Neural cell (in vitro differentiated cells): Measurements from ENCODE around the gene PDK4. TPM values are rescaled to one million over a fixed set of nuclear protein-coding genes. Genes with fewer than 3 reads are reported as not detected.

Experiments used
- H2AFZ ChIP-seq: fragments of 200-600, 300-800 bp; sonication (generic), shearing (Covaris generic); 2 replicates; pipeline ENCODE4 v1.6.0; 2014; ENCODE audit warnings: low read depth, mild to moderate bottlenecking, antibody characterized with exemption, low read length, moderate library complexity
- H3F3A ChIP-seq: fragments of 200-600 bp; shearing (Covaris generic); 2 replicates; pipeline ENCODE4 v1.6.1; 2016; ENCODE audit warnings: mild to moderate bottlenecking, moderate library complexity, mixed read lengths, antibody characterized with exemption, low read length; ENCODE audit not compliant: insufficient read depth, poor library complexity, severe bottlenecking
- H3K27ac ChIP-seq: fragments of 200-600, 300-800 bp; sonication (generic), shearing (Covaris generic); 2 replicates; pipeline ENCODE4 v1.5.1; 2014; ENCODE audit warnings: mild to moderate bottlenecking, low read length, moderate library complexity
- H3K27me3 ChIP-seq: fragments of 300-800, 200-600 bp; sonication (generic), shearing (Covaris generic); 2 replicates; pipeline ENCODE4 v1.6.0; 2014; ENCODE audit warnings: mild to moderate bottlenecking, low read depth, low read length, moderate library complexity; ENCODE audit not compliant: insufficient read depth
- H3K36me3 ChIP-seq: fragments of 300-800, 200-600 bp; sonication (generic), shearing (Covaris generic); 2 replicates; pipeline ENCODE4 v1.5.1; 2014; ENCODE audit warnings: mild to moderate bottlenecking, antibody characterized with exemption, low read length, moderate library complexity; ENCODE audit not compliant: insufficient read depth
- H3K4me2 ChIP-seq: fragments of 300-800, 200-600 bp; sonication (generic), shearing (Covaris generic); 2 replicates; pipeline ENCODE4 v1.6.0; 2014; ENCODE audit warnings: mild to moderate bottlenecking, low read length
- H3K4me3 ChIP-seq: fragments of 300-800, 200-600 bp; sonication (generic), shearing (Covaris generic); 2 replicates; pipeline ENCODE4 v1.5.1; 2014; ENCODE audit warnings: mild to moderate bottlenecking, low read length, moderate library complexity
- H3K79me2 ChIP-seq: fragments of 200-600 bp; shearing (Covaris generic); replicated peaks from 2 replicates; pipeline ENCODE4 v1.6.0; 2014; ENCODE audit warnings: mild to moderate bottlenecking, low read length, moderate library complexity; ENCODE audit not compliant: insufficient read depth
- H3K9ac ChIP-seq: fragments of 300-800, 200-600 bp; sonication (generic), shearing (Covaris generic); 2 replicates; pipeline ENCODE4 v1.6.1; 2016; ENCODE audit warnings: mild to moderate bottlenecking, low read length, mixed read lengths
- H3K9me2 ChIP-seq: fragments of 200-600 bp; shearing (Covaris generic); 2 replicates; pipeline ENCODE4 v1.6.1; 2016; ENCODE audit warnings: mild to moderate bottlenecking, low read length, mixed read lengths; ENCODE audit not compliant: insufficient read depth
- H3K9me3 ChIP-seq: fragments of 200-600, 300-800 bp; sonication (generic), shearing (Covaris generic); 2 replicates; pipeline ENCODE4 v1.6.1; 2016; ENCODE audit warnings: mild to moderate bottlenecking, mixed run types, low read length, moderate library complexity, mixed read lengths
- H4K20me1 ChIP-seq: fragments of 200-600 bp; shearing (Covaris generic); 2 replicates; pipeline ENCODE4 v1.6.1; 2016; ENCODE audit warnings: mild to moderate bottlenecking, mixed run types; ENCODE audit not compliant: insufficient read depth
- EP300 ChIP-seq: fragments of 450-650 bp; conservative IDR thresholded peaks from 2 replicates; pipeline ENCODE4 v1.6.1; 2014; ENCODE audit warnings: antibody characterized with exemption, mild to moderate bottlenecking, moderate library complexity; ENCODE audit not compliant: poor library complexity, severe bottlenecking
- EZH2 ChIP-seq: fragments of 200-600, 300-800 bp; shearing (Covaris generic), sonication (generic); IDR thresholded peaks from 2 replicates; pipeline ENCODE4 v1.6.1; 2014; ENCODE audit warnings: antibody characterized with exemption, low read length, borderline replicate concordance, mild to moderate bottlenecking; ENCODE audit not compliant: insufficient read depth, poor library complexity, severe bottlenecking
- MXI1 ChIP-seq: fragments of 450-650 bp; conservative IDR thresholded peaks from 2 replicates; pipeline ENCODE4 v1.6.1; 2014; ENCODE audit warnings: antibody characterized with exemption, mild to moderate bottlenecking; ENCODE audit not compliant: poor library complexity, severe bottlenecking
- POLR2AphosphoS5 ChIP-seq: IDR thresholded peaks from 2 replicates; pipeline ENCODE4 v1.6.1; 2012
- RAD21 ChIP-seq: fragments of 450-650 bp; conservative IDR thresholded peaks from 2 replicates; pipeline ENCODE4 v1.6.1; 2014; ENCODE audit warnings: antibody characterized with exemption, mild to moderate bottlenecking, moderate library complexity
- SMC3 ChIP-seq: fragments of 450-650 bp; conservative IDR thresholded peaks from 2 replicates; pipeline ENCODE4 v1.6.1; 2014; ENCODE audit warnings: antibody characterized with exemption, mild to moderate bottlenecking, moderate library complexity; ENCODE audit not compliant: poor library complexity
- TAF1 ChIP-seq: IDR thresholded peaks from 2 replicates; pipeline ENCODE4 v1.6.1; 2012; ENCODE audit warnings: low read depth
- polyA plus RNA-seq: library from polyadenylated mRNA; depleted of rRNA; stranded (reverse); fragments of >200 nt; gene quantifications from 2 replicates; pipeline ENCODE4 v1.2.3, GENCODE V29; 2014
- TF ChIP-seq, protein P1 (sequence below): IDR thresholded peaks from 2 replicates; pipeline ENCODE4 v1.6.1; 2012; ENCODE audit warnings: borderline replicate concordance
- TF ChIP-seq, protein P2 (sequence below): fragments of 450-650 bp; IDR thresholded peaks from 2 replicates; pipeline ENCODE4 v1.5.1; 2014; ENCODE audit warnings: antibody characterized with exemption, mild to moderate bottlenecking, moderate library complexity; ENCODE audit not compliant: poor library complexity, severe bottlenecking

Gene PDK4
- polyA plus RNA-seq, 1 donor from 2014 or later = not detected

DNA sequence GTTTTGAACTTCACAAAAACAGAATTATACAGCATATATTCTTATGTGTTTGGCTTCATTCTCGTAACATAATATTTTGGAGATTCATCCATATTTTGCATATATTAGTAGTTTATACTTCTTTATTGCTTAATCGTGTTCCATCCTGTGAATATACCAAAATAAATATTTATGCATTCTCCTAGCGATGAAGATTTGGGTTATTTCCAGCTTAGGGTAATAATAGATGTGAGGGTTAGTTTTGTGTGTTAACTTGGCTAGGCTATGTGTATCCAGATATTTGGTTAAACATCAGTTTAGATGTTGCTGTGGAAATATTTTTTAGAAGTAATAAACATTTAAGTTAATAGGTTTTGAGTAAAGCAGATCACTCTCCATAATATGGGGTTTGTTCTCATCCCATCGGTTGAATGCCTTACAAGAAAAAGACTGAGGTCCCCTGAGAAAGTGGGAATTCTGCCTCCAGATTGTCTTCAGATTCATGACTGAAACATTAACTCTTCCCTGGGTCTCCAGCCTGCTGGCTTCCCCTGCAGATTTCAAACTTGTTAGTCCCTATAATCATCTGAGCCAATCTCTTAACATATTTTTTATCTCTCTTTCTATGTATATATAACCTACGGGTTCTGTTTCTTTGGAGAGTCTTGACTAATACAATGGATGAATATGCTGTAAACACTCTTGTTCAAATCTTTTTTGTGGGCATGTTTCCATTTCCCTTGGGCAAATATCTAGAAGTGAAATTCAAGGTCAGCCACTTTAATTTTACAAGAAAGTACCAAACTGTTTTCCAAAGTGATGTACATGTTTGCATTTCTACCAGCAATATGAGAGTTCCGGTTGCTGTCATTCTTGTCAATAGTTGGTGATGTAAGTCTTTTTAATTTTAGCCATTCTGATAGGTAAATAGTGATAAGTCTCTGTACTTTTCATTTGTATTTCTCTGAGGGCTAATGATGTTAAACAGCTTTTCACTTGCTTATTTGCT, 48.7 kb downstream of the PDK4 start:
- Histone ChIP-seq H3F3A (no peaks in the 10 kb centered on the region), H3K36me3 (no peaks in the 10 kb centered on the region), H4K20me1 (no peaks in the 10 kb centered on the region), H3K4me3 (no peak overlapping the region), H3K4me2 (no peak overlapping the region), H3K9me3 (no peaks in the 10 kb centered on the region), H3K79me2 (no peaks in the 10 kb centered on the region), H3K27ac (no peak overlapping the region), H2AFZ (no peak overlapping the region), H3K9me2 (no peaks in the 10 kb centered on the region), H3K27me3 (no peaks in the 10 kb centered on the region), H3K9ac (no peak overlapping the region)
- TF ChIP-seq, protein P1, sequence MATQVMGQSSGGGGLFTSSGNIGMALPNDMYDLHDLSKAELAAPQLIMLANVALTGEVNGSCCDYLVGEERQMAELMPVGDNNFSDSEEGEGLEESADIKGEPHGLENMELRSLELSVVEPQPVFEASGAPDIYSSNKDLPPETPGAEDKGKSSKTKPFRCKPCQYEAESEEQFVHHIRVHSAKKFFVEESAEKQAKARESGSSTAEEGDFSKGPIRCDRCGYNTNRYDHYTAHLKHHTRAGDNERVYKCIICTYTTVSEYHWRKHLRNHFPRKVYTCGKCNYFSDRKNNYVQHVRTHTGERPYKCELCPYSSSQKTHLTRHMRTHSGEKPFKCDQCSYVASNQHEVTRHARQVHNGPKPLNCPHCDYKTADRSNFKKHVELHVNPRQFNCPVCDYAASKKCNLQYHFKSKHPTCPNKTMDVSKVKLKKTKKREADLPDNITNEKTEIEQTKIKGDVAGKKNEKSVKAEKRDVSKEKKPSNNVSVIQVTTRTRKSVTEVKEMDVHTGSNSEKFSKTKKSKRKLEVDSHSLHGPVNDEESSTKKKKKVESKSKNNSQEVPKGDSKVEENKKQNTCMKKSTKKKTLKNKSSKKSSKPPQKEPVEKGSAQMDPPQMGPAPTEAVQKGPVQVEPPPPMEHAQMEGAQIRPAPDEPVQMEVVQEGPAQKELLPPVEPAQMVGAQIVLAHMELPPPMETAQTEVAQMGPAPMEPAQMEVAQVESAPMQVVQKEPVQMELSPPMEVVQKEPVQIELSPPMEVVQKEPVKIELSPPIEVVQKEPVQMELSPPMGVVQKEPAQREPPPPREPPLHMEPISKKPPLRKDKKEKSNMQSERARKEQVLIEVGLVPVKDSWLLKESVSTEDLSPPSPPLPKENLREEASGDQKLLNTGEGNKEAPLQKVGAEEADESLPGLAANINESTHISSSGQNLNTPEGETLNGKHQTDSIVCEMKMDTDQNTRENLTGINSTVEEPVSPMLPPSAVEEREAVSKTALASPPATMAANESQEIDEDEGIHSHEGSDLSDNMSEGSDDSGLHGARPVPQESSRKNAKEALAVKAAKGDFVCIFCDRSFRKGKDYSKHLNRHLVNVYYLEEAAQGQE = no peak
- TF ChIP-seq RAD21 (no peak), EZH2 (no peak), POLR2AphosphoS5 (no peak), MXI1 (no peak), TAF1 (no peak), EP300 (no peak), SMC3 (no peak)
- TF ChIP-seq, protein P2, sequence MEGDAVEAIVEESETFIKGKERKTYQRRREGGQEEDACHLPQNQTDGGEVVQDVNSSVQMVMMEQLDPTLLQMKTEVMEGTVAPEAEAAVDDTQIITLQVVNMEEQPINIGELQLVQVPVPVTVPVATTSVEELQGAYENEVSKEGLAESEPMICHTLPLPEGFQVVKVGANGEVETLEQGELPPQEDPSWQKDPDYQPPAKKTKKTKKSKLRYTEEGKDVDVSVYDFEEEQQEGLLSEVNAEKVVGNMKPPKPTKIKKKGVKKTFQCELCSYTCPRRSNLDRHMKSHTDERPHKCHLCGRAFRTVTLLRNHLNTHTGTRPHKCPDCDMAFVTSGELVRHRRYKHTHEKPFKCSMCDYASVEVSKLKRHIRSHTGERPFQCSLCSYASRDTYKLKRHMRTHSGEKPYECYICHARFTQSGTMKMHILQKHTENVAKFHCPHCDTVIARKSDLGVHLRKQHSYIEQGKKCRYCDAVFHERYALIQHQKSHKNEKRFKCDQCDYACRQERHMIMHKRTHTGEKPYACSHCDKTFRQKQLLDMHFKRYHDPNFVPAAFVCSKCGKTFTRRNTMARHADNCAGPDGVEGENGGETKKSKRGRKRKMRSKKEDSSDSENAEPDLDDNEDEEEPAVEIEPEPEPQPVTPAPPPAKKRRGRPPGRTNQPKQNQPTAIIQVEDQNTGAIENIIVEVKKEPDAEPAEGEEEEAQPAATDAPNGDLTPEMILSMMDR = no peak

DNA sequence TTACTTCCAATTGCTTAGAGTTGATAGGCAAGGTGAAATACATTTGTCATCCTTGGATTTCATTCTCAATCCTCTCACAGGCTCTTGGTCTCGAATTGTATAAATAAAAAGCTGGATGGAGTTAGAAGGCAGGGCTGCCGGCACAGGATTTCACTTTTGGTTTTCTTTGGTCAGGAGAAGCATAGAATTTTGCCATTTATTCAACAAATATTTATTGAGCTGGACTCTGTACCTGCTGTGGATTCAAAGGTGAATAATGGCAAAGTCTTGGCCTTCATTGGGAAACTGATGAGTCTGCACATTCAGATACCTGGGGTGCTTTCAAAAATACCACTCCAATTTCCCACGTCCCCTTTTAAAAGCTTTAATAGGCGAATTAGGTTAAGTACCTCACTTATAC, 49.7 kb downstream of the PDK4 start:
- Histone ChIP-seq H3K36me3 (no peaks in the 10 kb centered on the region), H3K9ac (no peak overlapping the region), H3K27ac (no peak overlapping the region), H3K79me2 (no peaks in the 10 kb centered on the region), H2AFZ (no peak overlapping the region), H3K27me3 (no peaks in the 10 kb centered on the region), H3K9me2 (no peaks in the 10 kb centered on the region), H3K4me3 (no peak overlapping the region), H4K20me1 (no peaks in the 10 kb centered on the region), H3F3A (no peaks in the 10 kb centered on the region), H3K4me2 (no peak overlapping the region), H3K9me3 (no peaks in the 10 kb centered on the region)
- no peak for TF ChIP-seq EZH2
- no peak for TF ChIP-seq RAD21
- TF ChIP-seq EP300 = no peak
